Astrocyte (in vitro differentiated cells and primary cell): ENCODE results near the gene USP36. TPM values are rescaled to one million over a fixed set of nuclear protein-coding genes. Genes with fewer than 3 reads are reported as not detected.
"Not testable (repeated sequence)": the region's sequence is repeated elsewhere in the genome, so short reads cannot be mapped to it uniquely, and the experiment has no call there.

Source experiments
- DNase-seq: peaks from one replicate; pipeline ENCODE4 v3.0.0-alpha.2; 2010; ENCODE audit warnings: low read depth
- FAIRE-seq: peaks from 2 replicates; lab custom pipeline; 2011; peaks lifted over from hg19 to GRCh38; lab: Jason Lieb, UNC
- H2AFZ ChIP-seq: 2 replicates; pipeline ENCODE4 v1.6.0; 2012; ENCODE audit warnings: low read depth, low read length, inconsistent platforms
- H3K27ac ChIP-seq: 2 replicates; pipeline ENCODE4 v1.5.1; 2011; ENCODE audit warnings: low read depth, low read length, inconsistent platforms
- H3K27me3 ChIP-seq: 2 replicates; pipeline ENCODE4 v1.6.0; 2011; ENCODE audit warnings: low read length, inconsistent platforms; ENCODE audit not compliant: insufficient read depth
- H3K36me3 ChIP-seq: 2 replicates; pipeline ENCODE4 v1.5.1; 2011; ENCODE audit warnings: low read length, inconsistent platforms; ENCODE audit not compliant: insufficient read depth
- H3K4me1 ChIP-seq: 2 replicates; pipeline ENCODE4 v1.5.1; 2011; ENCODE audit warnings: low read length, inconsistent platforms; ENCODE audit not compliant: insufficient read depth
- H3K4me2 ChIP-seq: 2 replicates; pipeline ENCODE4 v1.6.0; 2012; ENCODE audit warnings: low read length, inconsistent platforms
- H3K4me3 ChIP-seq: 2 replicates; pipeline ENCODE4 v1.5.1; 2011; ENCODE audit warnings: low read depth, mild to moderate bottlenecking, low read length, inconsistent platforms; ENCODE audit not compliant: insufficient read depth
- H3K79me2 ChIP-seq: 2 replicates; pipeline ENCODE4 v1.6.0; 2012; ENCODE audit warnings: mild to moderate bottlenecking, low read length, inconsistent platforms; ENCODE audit not compliant: insufficient read depth
- H3K9ac ChIP-seq: 2 replicates; pipeline ENCODE4 v1.6.0; 2012; ENCODE audit warnings: mild to moderate bottlenecking, low read length, inconsistent platforms
- H3K9me3 ChIP-seq: 2 replicates; pipeline ENCODE4 v1.5.1; 2012; ENCODE audit warnings: low read depth, mild to moderate bottlenecking, low read length, inconsistent platforms; ENCODE audit not compliant: insufficient read depth
- H4K20me1 ChIP-seq: 2 replicates; pipeline ENCODE4 v1.6.0; 2012; ENCODE audit warnings: low read length, inconsistent platforms; ENCODE audit not compliant: insufficient read depth
- H3K27ac Mint-ChIP-seq: one replicate; pipeline ENCODE4 v1.8.0; 2021; ENCODE audit warnings: mild to moderate bottlenecking, mixed read lengths; ENCODE audit not compliant: unreplicated experiment
- H3K27me3 Mint-ChIP-seq: one replicate; pipeline ENCODE4 v1.8.0; 2021; ENCODE audit warnings: low read depth, mixed read lengths; ENCODE audit not compliant: unreplicated experiment
- H3K36me3 Mint-ChIP-seq: one replicate; pipeline ENCODE4 v1.8.0; 2021; ENCODE audit warnings: low read depth, mixed read lengths; ENCODE audit not compliant: unreplicated experiment
- H3K4me1 Mint-ChIP-seq: one replicate; pipeline ENCODE4 v1.8.0; 2021; ENCODE audit warnings: low read depth, mixed read lengths; ENCODE audit not compliant: unreplicated experiment
- H3K4me3 Mint-ChIP-seq: one replicate; pipeline ENCODE4 v1.8.0; 2021; ENCODE audit warnings: mild to moderate bottlenecking, moderate library complexity, mixed read lengths; ENCODE audit not compliant: unreplicated experiment
- H3K9me3 Mint-ChIP-seq: one replicate; pipeline ENCODE4 v1.8.0; 2021; ENCODE audit warnings: mild to moderate bottlenecking, mixed read lengths; ENCODE audit not compliant: unreplicated experiment
- EZH2 ChIP-seq: IDR thresholded peaks from 2 replicates; pipeline ENCODE4 v1.6.1; 2012; ENCODE audit warnings: mild to moderate bottlenecking, low read length, inconsistent platforms; ENCODE audit not compliant: insufficient read depth
- total RNA-seq: library from RNA; stranded (reverse); gene quantifications from 2 replicates; pipeline ENCODE4 v1.2.1, GENCODE V29; 2021
- TF ChIP-seq, protein P1 (sequence below): IDR thresholded peaks from 2 replicates; pipeline ENCODE4 v1.5.1; 2011; ENCODE audit warnings: low read depth, mild to moderate bottlenecking, inconsistent platforms, low read length, moderate library complexity; ENCODE audit not compliant: insufficient read depth

Gene USP36
- total RNA-seq, 1 donor from 2014 or later = 51.0 TPM

- peak overlapping the region; percentile 80 for H3K4me2 ChIP-seq
- no peak overlapping the region for H2AFZ ChIP-seq
- Mint-ChIP-seq H3K27ac (peak overlapping the region; percentile 78), H3K9me3 (no peaks in the 10 kb centered on the region), H3K27me3 (no peaks in the 10 kb centered on the region), H3K4me1 (peaks cover 36% of the 10 kb centered on the region), H3K36me3 (peaks cover 18% of the 10 kb centered on the region), H3K4me3 (peak overlapping the region; percentile 50)
- peak overlapping the region; percentile 19 for H3K4me3 ChIP-seq
- H4K20me1 ChIP-seq = peaks cover 32% of the 10 kb centered on the region
- DNase-seq (no peak), FAIRE-seq (no peak)
- no peak for TF ChIP-seq EZH2
- TF ChIP-seq, protein P1, sequence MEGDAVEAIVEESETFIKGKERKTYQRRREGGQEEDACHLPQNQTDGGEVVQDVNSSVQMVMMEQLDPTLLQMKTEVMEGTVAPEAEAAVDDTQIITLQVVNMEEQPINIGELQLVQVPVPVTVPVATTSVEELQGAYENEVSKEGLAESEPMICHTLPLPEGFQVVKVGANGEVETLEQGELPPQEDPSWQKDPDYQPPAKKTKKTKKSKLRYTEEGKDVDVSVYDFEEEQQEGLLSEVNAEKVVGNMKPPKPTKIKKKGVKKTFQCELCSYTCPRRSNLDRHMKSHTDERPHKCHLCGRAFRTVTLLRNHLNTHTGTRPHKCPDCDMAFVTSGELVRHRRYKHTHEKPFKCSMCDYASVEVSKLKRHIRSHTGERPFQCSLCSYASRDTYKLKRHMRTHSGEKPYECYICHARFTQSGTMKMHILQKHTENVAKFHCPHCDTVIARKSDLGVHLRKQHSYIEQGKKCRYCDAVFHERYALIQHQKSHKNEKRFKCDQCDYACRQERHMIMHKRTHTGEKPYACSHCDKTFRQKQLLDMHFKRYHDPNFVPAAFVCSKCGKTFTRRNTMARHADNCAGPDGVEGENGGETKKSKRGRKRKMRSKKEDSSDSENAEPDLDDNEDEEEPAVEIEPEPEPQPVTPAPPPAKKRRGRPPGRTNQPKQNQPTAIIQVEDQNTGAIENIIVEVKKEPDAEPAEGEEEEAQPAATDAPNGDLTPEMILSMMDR = no peak
- peak overlapping the region; percentile 86 for H3K27ac ChIP-seq
- H3K27me3 ChIP-seq = no peaks in the 10 kb centered on the region
- H3K36me3 ChIP-seq = no peaks in the 10 kb centered on the region
- peaks cover 79% of the 10 kb centered on the region for H3K79me2 ChIP-seq
- no peaks in the 10 kb centered on the region for H3K9me3 ChIP-seq
- H3K9ac ChIP-seq = peak overlapping the region; percentile 73
- H3K4me1 ChIP-seq = peaks cover 50% of the 10 kb centered on the region
Measured at GRCh38 chr17:78878871-78879527, 38.4 kb upstream of the USP36 start.

DNA sequence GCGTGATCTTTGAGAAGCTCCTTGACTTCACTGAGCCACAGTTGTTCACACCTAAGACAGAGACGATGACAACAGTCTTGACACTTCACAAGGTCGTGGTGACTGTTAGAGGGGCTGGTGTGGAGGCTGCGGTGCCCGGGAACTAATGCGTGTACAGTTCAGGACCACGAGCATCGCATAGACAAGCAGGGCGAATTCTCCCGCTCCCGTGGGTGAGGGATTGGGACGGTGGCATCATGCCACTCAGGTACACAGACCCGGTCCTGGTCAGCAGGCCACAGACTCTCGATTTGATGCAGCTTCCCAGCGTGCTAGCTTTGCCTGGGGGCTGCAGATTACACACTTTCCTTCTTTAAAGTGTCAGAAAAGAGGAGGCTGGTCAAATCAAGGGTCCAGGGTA is 37.6 kb upstream of the USP36 start:
- Histone ChIP-seq H3K79me2 (peaks cover 78% of the 10 kb centered on the region), H3K27ac (peak overlapping the region; percentile 3), H3K9me3 (no peaks in the 10 kb centered on the region), H3K27me3 (no peaks in the 10 kb centered on the region), H3K4me3 (no peak overlapping the region), H2AFZ (no peak overlapping the region), H3K9ac (peak overlapping the region; percentile 73), H4K20me1 (peaks cover 33% of the 10 kb centered on the region), H3K4me1 (peaks cover 50% of the 10 kb centered on the region), H3K36me3 (no peaks in the 10 kb centered on the region), H3K4me2 (no peak overlapping the region)
- H3K4me1 Mint-ChIP-seq = peaks cover 31% of the 10 kb centered on the region
- no peaks in the 10 kb centered on the region for H3K27me3 Mint-ChIP-seq
- no peaks in the 10 kb centered on the region for H3K9me3 Mint-ChIP-seq
- H3K4me3 Mint-ChIP-seq = no peak overlapping the region
- no peak for DNase-seq
- no peak overlapping the region for H3K27ac Mint-ChIP-seq
- no peak for TF ChIP-seq EZH2
- TF ChIP-seq, protein P1 = no peak
- peaks cover 23% of the 10 kb centered on the region for H3K36me3 Mint-ChIP-seq
- no peak for FAIRE-seq

GRCh38 chr17:78876954-78877517 is 36.4 kb upstream of the USP36 start:
- peaks cover 35% of the 10 kb centered on the region for H4K20me1 ChIP-seq
- not testable (repeated sequence) for FAIRE-seq, H3K4me2 ChIP-seq, H3K27ac Mint-ChIP-seq, H3K27ac ChIP-seq, H3K36me3 ChIP-seq, H3K9me3 ChIP-seq, H3K4me3 ChIP-seq, H3K9me3 Mint-ChIP-seq, H3K27me3 ChIP-seq, H2AFZ ChIP-seq, H3K9ac ChIP-seq, H3K27me3 Mint-ChIP-seq, DNase-seq
- H3K79me2 ChIP-seq = peaks cover 70% of the 10 kb centered on the region
- Mint-ChIP-seq H3K4me1 (peaks cover 25% of the 10 kb centered on the region), H3K4me3 (peak overlapping the region; percentile 45), H3K36me3 (peaks cover 23% of the 10 kb centered on the region)
- H3K4me1 ChIP-seq = peaks cover 43% of the 10 kb centered on the region
